ENCODE results near the gene CACNA2D3.

The CACNA2D3 gene

DNA sequence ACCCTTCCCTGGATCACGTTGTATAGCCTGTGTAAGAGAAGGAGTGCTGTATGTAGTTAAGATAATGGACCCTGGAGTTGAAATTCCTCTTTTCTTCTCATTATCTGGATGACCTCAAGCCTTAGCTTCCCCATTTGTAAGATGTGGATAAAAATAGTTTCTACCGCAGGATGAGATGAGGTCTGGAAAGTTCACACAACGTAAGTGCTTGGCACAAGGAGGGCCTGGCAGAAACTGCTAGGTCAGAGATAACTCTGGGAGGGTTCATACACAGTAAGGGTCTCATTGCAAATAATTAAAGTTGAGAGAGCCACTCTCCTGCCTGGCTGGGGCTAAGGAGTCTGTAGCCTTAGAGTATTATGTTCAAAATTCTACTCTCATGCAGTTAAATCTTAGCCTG, 591.1 kb downstream of the CACNA2D3 start:
- DNase-seq: no peak

DNA sequence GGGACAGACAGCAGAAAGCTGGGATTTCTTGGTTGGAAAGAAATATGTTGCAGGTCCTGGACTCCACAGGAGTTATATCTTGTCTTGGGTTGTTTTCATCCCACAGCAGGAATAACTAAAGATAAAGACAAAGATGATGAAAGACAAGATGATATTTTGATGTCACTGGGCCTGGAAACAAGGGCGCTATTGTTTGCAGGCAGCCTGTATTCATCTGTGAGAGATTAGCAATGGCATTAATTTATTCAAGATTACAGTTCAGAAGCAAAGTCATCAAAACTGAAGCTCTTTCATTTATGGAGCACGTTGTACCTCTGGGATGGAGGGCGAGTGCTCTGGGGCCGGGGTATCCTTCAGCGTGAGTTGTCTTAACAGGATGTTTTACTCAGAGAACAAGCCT, 591.7 kb downstream of the CACNA2D3 start:
- no peak for DNase-seq

DNA sequence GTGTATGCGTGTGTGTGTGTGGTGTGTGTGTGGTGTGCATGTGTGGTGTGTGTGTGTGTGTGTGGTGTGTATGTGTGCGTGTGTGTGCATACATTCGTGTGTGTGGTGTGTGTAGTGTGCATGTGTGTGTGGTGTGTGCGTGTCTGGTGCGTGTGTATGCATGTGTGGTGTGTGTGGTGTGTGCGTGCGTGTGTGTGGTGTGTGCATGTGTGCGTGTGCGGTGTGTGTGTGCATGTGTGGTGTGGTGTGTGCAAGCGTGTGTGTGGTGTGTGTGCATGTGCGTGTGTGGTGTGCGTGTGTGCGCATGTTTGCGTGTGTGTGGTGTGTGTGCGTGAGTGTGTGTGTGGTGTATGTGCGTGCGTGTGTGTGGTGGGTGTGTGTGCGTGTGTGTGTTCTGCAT, 595.2 kb downstream of the CACNA2D3 start:
- DNase-seq: no peak

DNA sequence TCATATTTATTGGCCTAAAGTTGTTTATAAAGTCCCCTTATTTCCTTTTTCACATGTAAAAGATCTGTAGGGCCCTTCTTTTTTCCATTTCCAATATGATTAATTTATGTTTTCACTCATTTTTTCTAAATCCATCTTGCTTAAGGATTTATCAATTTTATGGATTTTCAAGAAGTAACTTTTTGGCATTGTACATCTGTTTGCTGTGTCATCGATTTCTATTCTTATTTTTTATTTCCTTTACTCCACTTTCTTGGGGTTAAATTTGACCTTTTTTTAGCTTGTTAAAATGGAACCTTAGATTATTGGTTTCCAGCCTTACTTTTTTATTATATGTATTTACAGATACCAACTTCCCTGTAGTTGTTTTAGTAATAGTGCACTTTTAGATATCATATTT, 597.6 kb downstream of the CACNA2D3 start:
- DNase-seq: no peak

DNA sequence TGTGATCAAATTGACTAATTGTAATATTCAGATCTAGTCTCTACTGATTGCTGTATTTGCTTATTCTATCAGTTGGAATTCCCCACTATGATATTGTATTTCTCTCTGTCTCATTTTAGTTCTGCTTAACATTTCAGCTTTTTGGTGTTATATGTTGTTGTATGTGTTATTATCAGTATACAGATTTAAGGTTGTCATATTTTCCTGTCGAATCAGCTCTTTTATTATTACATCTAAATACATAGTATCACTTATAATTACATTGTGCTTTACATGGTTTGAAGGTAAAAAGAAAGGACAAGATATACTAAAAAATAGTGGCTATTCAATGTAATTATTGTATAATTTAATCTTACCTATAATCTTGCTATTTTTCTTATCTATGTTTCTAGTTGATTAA, 598.3 kb downstream of the CACNA2D3 start:
- DNase-seq: no peak

DNA sequence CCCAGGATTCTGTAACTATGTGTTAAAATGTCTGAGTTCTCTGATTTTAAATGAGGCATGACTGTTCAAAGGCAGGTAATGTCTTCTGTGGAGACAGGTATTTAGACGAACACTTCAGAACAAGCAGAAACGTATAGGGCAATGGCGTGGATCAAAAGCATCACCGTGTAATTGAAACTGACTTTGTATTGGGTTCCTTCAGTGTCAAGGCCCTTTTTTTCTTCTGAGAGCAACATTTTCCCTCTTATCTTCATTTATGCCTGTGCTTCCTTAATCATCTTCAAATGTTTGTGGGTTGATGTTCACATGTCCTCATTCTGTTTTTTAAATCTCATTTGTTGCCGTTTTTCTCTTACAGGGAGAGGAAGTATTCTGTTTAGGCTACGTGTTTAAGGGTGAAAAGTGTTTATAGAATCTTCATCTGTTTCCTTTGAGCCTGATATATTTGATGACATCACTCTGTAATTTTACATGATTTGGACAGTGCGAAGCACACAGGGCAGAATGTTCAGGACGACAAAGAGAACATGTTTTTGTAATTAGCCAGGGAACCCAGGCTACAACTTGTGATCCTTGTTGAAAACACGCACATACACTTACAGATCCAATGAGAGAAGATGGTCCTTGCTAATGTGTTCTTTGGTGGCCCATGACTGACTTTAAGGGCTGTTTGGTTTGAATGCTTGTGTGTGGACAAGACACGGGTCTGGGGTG, 609.5 kb downstream of the CACNA2D3 start:
- DNase-seq: no peak

DNA sequence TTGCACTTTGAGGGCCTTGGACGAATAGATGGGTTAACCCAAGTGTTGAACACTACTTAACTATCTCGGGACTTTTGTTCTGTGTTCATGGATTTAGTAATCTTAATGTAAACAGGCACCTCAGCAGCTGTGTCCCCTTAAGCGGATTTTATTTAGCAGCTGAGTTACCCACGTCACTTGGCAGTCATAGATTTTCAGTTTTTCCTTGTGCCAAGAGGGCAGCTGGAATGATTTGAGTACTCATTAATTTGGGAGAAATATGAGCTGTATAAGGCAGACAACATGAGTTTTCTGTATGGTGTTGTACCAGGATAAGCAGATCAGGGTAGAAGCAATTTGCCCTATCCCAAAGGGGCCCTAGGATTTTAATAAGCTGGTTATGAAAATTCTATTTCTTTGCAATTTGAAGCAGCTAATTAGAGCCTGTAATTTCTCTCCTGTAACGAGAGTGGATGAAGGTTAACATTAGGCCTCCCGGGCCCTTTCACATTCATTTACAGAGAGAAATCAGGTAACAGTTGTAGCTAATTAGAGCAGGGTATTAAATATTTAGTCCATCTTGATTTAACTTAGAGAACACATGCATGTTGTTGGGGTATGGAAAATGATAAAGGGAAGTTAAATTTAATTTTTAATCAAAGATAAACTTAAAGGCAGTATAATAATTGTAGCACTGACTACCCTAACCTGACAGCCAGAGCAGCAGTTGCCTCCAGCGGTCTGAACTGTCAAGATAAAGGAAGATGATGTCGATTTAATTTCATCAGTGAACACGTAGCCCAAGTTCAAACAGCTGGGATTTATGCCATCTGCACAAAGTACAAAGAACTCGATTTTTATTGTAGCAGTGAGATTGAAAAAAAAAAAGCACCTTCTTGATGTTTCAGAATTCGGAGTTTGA, 611.0 kb downstream of the CACNA2D3 start:
- no peak for DNase-seq

DNA sequence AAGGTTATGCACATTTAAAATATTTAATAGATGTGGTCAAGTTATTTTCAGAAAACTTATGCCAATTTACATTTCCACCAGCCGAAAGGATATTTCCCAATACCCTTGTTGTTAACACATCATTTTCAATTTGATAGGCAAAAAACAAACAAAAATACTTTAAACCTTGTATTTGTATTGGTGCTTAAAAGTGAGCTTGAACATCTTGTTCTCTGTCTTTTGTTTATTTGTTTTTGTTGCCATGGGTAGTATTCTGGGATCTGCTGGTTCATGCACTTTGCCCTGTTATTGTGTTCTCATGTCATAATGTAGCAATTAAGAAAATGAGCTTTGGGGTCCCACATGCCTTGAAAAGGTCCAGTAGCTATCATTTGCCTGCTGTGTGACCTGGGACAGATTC, 614.1 kb downstream of the CACNA2D3 start:
- DNase-seq: no peak

DNA sequence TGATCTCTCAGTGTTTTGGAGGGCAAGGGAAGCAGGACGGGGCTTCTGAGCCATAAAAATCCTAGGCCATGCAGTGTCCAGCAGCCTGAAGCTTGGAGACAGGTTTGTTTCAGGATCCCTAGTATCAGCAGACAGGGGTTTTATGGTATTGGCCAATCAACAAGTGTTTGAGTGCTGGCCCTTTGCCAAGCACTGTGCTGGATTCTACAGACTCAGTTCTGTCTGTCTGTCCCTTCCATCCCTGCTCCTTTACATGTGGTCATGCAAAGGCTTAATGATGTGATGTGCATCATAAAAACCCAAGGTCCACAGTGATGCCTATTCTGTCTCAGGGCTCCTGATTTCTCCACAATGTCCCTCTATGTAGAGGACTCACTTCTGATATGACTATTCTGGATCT, 621.4 kb downstream of the CACNA2D3 start:
- DNase-seq: no peak

DNA sequence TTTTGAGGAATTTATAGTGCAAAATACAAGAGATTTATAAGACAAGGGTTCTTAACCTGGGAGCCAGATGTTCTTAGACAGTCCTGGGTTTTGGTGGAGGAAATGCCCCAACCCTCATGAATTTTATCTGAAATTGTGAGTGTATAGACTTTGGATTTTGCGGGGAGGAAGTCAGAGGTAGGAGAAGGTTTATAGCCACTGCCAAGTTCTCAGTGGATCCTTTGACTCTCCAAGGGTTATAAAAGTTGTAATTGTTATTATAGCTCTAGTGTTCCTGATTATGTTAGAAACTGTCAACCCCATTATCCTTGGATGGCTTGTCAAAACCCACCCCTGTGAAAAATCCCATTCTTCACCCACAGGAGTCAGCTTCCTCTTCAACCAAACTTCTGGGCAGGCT, 621.9 kb downstream of the CACNA2D3 start:
- DNase-seq: no peak

DNA sequence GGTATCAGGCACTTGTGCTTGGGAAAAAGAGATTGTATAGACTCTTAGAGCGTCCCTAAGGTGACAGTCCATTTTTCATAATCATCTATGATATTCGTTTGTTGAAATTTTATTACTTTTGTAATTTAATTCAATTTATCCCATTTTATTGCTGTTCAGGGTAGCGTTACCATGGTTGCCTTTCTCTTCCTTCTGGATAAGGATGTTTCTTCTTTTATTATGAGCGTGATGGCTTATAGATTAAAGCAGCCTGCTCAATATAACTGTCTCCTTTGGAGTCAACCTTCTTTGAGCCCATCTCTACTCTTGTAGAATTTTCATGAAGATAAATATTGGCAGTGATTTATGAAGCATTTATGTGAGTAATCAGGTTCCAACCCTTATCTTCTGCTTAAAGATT, 623.5 kb downstream of the CACNA2D3 start:
- no peak for DNase-seq

DNA sequence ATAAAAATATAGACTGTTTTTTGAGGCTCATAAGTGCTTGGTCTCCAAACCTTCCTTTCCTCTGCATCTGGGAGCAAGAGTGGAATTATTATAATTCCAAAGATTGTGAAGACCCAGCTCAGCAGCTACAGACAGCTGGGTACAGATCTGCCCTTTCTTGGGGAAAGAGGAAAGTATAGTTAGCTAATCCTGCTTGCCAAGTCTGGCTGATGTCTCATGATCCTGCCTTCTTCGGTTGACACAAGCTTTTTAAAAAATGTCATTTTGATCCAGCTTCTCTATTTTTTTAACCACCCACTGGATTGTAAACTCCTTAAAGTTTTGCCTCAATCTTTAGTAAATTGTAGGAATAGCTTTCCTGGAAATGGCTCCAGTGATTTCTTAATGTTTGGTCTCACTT, 624.4 kb downstream of the CACNA2D3 start:
- DNase-seq: no peak

DNA sequence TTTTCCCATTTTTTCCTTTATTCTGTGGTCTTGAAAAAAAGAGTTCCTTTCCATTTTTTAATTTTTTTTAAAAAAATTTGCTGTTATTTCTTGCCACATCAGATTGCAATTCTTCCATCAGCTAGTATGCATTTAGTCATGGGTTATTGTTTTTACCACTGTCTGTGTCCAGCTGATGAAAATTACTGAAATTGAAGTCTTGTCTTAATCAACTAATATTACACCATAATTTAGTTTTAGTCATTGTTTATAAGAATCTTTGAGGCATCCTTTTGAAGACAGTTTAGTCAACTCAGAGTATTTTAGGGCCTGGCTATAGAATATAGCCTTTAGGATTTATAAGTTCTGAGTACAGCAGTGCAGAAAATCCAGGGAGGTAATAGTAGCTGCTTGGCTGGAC, 633.4 kb downstream of the CACNA2D3 start:
- DNase-seq: no peak

DNA sequence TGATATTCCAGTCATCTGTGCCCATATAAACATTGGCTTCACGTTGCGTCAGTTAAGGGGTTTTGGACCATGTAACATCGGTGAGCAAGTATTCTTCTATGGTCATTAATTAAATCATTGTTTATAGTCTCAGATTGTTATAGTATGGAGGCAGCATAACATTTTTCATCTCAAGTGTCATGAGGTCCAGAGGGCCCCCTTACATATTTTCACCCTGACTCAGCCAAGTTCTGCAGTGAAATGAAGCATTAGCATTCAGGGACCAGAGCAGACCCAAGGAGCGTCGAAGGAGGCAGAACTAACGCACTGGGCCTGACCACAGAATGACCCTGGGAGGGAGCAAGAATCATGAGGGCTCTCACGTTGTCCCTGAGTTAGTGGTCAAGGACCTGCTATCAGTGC, 634.0 kb downstream of the CACNA2D3 start:
- DNase-seq: no peak

DNA sequence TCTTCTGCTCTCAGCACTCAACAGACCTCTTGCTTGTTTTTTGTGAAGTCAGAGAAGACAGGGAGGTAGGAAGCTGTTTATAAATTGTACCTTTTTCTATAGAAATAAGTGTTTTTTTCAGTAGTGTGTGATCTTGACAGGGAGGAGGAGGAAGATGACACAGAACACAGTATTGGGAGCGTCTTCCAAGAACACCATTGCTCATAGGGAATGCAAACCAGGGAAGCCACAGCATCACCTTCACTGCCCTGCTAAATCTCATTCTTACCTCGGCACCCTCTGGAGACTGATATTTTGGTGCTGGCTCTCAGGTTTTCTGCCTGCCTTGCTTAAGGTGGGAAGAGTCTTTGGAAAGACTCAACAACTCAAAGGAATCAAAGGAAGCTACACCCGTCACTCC, 636.1 kb downstream of the CACNA2D3 start:
- no peak for DNase-seq

DNA sequence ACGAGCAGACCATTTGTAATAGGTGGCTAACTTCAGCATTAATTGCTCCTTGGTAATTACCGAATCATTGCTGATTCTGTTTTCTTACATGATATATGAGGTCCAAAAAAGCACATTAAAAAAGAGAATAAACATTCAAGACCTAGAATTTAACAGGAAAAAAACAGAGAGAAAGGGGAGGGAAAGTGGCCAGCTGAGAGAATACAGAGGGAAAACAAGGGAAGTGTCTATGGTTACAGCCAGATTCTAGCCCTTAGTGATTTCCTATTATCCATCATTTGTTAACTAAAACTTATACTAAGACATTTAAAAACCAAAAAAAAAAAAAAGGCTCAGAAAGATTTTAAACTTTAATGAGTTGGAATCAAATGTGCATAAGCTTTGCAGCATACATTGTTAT, 636.8 kb downstream of the CACNA2D3 start:
- DNase-seq: no peak

DNA sequence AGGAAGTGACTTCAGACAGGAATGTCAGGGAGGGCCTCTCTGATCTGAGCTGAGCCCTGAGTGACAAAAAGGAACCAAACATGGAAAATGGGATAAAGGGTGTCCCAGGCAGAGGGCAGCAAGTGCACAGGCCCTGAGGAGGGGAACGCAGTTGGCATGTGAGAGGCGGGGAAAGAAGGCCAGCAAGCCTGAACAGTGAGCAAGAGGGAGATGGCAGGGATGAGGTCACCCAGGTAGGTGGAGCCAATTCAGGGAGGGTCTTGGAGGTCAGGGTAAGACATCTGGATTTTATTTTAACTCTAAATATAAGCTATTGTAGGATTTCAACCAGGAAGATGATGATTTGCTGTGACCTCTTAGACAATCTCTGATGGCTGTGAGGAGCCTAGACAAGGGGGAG, 637.8 kb downstream of the CACNA2D3 start:
- no peak for DNase-seq

DNA sequence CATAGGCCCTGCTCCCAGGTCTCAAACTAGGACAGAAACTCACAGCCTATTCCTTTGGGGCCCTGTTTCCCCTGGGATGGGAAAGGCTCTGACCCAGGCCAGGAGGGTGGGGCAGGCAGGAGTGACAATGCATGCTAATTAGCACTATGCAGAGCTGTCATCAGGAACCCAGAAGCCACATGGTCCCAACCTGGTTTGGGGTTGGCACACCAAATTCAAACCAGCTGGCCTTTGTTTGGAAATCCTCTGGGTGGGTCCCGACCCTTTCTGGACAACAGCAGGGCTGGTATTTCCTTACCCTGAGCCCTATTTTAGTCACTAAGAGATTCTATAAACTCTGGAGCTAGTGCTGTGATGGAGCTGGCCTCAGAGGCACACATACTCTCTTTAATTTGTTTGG, 639.3 kb downstream of the CACNA2D3 start:
- DNase-seq: no peak

DNA sequence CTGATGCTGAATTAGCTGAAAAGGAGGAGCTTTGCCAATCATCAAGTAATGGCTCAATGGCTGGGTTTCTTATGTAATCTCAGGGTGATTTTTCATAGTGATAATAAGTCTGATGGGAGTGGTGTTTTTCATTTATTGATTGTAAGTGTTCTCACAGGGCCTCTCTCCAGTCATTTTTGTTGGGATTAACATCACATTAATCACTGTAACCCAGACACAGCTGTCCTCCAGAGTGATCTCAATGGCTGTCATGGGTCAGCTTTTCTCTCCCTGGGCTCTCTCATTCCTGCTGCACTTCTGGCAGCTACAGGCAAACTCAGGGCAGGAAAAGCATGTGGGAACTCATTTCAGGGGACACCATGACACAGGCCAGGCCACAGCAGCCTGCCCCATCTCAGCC, 642.6 kb downstream of the CACNA2D3 start:
- DNase-seq: no peak

DNA sequence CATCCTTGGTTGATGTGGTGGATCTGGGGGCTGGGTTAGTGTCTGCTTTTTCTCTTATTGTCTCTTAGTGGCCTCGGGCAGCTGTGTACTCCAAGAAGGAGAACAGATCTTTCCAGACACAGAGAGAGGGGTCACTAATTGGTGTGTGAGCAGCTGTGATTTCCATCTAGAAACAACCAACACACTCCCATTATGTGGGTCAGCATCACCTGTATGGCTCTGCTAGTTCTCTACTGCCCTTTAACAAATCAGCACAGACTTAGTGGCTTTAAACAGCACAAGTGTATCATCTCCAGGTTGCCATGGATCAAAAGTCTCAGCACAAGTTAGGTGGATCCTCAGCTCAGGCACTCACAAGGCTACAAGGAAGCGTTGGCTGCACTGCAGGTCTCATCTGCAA, 648.7 kb downstream of the CACNA2D3 start:
- DNase-seq: no peak

DNA sequence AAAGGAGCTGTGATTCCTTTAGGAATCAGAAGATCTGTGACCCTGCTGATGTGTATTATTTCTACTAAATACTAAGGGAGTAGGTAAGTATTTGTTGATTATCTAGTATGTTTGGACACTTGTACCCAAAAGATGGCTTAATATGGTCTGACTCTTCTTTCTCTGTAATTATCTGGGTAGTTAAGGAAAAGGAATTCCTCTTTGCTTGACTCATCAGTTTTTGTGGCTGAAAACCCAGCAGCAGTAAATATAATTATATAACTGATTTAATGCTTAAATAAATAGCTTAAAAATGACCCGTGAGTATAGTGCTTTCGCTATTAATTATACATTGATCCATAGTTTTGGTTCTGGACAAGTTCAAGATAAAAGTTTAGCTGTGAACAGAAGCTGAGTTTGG, 649.7 kb downstream of the CACNA2D3 start:
- no peak for DNase-seq

DNA sequence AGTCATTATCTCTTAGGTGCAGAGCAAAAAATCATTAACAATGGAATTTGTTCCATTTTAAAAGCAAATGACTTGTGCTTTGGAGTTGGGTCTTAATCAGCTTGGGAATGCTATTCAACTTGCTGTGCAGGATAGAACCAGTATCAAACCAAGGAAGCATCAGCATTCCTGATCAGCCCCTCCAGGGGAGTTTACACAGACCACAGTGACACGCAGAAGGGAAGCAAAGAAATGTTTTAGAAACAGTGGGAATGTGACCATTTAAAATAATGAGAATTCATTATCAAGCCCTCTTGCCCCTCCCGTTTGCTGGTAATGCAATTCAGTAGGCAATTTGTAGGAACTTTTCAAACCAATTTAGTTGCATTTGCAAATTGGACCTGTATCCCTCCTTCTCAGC, 650.4 kb downstream of the CACNA2D3 start:
- DNase-seq: no peak

DNA sequence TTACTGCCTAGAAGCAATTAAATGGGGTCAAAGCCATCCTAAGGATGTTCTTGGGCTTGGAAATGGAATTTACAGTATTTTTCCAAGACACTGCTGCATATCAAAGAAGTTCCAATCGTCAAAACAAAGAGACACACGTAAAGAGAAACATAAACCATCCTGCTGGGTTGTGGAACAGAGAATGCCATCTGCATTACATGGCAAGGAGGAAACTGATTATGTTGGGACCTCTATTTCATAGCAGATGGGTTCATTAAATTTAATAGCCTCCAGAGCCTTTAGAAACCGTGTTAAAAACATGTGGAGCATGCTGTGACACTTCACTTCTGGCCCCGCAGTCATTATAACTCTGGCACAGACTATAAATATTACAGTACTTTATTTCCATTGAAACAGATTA, 650.9 kb downstream of the CACNA2D3 start:
- DNase-seq: no peak

DNA sequence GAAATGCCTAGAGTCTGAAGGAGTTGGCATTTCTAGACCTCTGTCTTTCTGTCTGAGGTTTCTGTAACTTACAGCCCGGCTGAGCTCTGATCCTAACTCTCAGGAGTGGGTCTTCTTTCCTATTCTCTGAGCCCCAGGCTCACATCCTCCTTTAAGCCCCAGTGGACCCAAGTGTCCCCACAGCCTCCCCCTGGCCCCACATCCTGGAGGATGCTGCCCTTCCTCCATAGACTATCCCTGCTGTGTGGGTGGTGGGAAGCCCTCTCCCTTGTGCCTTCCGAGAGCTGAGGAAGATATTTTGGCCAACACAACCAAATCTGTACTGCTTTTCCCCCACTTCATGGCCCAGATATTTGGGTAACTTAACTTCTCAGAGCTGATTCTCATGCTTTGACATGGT, 654.2 kb downstream of the CACNA2D3 start:
- no peak for DNase-seq

DNA sequence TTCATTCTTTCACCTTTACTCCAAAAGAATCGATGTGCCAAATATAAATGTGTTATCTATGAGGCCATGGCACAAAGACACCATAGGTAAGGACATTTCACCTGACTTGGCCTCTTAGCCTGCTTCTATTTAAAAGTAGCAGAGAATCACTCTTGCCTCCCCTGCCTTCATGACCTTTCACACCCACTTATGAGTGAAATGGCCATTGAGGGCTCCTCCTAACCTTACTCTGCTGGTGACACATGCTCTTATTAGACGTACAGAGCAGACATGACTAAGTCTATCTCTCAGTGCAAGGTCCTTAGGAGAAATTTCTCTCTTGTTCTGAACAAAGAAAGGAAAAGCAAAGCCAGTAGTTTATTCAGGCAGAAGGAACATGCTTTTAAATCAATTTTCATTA, 654.8 kb downstream of the CACNA2D3 start:
- no peak for DNase-seq

Data from activated CD4-positive, alpha-beta T cell treated with anti-CD3 and anti-CD28 coated beads, Interleukin-10, Interleukin-2, amounts not matched to agents 100 ng/mL and 50 ng/mL, durations not matched to agents 16 hours and 8 hours (primary cell).